Activated CD4-positive, alpha-beta T cell treated with anti-CD3 and anti-CD28 coated beads for 36 hours (primary cell): Measurements from ENCODE around the gene RIPK1. TPM values are rescaled to one million over a fixed set of nuclear protein-coding genes. Genes with fewer than 3 reads are reported as not detected.
"Not testable (repeated sequence)": the region's sequence is repeated elsewhere in the genome, so short reads cannot be mapped to it uniquely, and the experiment has no call there.

Experiments used
- ATAC-seq: fragments of 200-7000 bp; cut with Tn5 transposase; one replicate; pipeline ENCODE4 v1.10.0; 2021; ENCODE audit warnings: mild to moderate bottlenecking, moderate library complexity
- CTCF ChIA-PET: fragments of 350-600 bp; sonication (Branson Sonifier 250); formaldehyde crosslinking; loops from one replicate; lab custom pipeline; 2021; ENCODE audit warnings: antibody characterized with exemption; lab: Charles Lee
- POLR2A ChIA-PET: fragments of 350-600 bp; sonication (Branson Sonifier 250); formaldehyde crosslinking; loops from one replicate; lab custom pipeline; 2021; ENCODE audit warnings: antibody characterized with exemption, inconsistent platforms; lab: Charles Lee
- DNase-seq: peaks from one replicate; pipeline ENCODE4 v3.0.0-alpha.2; 2020
- H3K27ac Mint-ChIP-seq: one replicate; pipeline ENCODE4 v1.8.0; 2021; ENCODE audit warnings: mixed read lengths
- H3K27me3 Mint-ChIP-seq: one replicate; pipeline ENCODE4 v1.8.0; 2021; ENCODE audit warnings: mixed read lengths
- H3K36me3 Mint-ChIP-seq: one replicate; pipeline ENCODE4 v1.8.0; 2021; ENCODE audit warnings: low read depth, mixed read lengths
- H3K4me1 Mint-ChIP-seq: one replicate; pipeline ENCODE4 v1.8.0; 2021; ENCODE audit warnings: mixed read lengths
- H3K4me3 Mint-ChIP-seq: one replicate; pipeline ENCODE4 v1.8.0; 2021; ENCODE audit warnings: mild to moderate bottlenecking, moderate library complexity, mixed read lengths
- H3K9me3 Mint-ChIP-seq: one replicate; pipeline ENCODE4 v1.8.0; 2021; ENCODE audit warnings: low read depth, mixed read lengths
- intact Hi-C, 2 experiments: fragments of 100-400 bp; cut with DNase I in 1 of 2; cut with micrococcal nuclease in 1 of 2; formaldehyde crosslinking; loops; one replicate each; pipeline versions ENCODE4 v1.14.2 to v1.15.1; 2022 to 2024; cut with DNase I, micrococcal nuclease
- total RNA-seq, 2 experiments: library from RNA; stranded (reverse); gene quantifications; one replicate each; pipeline ENCODE4 v1.2.3, GENCODE V29; 2021

RIPK1 gene
- total RNA-seq, 2 experiments from 2014 or later, result 17.4 to 19.3 TPM

DNA sequence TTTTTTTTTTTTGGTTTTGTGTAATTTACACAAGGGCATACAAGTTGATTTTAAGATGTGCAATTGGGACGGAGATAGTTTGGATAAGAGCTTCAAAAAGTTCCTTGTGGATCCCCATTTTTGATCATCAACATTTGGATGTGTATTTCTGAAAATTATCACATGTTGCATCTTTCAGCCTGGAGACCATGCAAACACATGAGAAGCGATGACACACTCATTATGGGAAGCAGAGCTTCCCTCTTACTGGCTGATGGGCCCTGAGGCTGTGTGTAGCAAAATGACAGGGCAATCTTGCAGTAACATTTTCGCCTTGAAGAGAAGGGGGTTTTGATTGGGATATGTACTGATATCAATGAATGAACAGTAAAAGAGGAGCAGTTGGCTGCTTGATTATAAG lies 22.0 kb upstream of the RIPK1 start:
- POLR2A ChIA-PET, result no interaction called here
- H3K9me3 Mint-ChIP-seq, result no peaks in the 10 kb centered on the region
- ATAC-seq (peak; percentile 70), DNase-seq (no peak)
- no peaks in the 10 kb centered on the region for H3K36me3 Mint-ChIP-seq
- H3K4me1 Mint-ChIP-seq, result no peaks in the 10 kb centered on the region
- intact Hi-C loops, result no loop called here
- no peak overlapping the region for H3K27ac Mint-ChIP-seq
- CTCF ChIA-PET, result interaction anchor here (1.0 kb wide), 1 partner anchor 13 kb away, joined by 3 read pairs; no protein-coding TSS in a partner anchor
- H3K4me3 Mint-ChIP-seq, result no peak overlapping the region
- H3K27me3 Mint-ChIP-seq, result no peaks in the 10 kb centered on the region

DNA sequence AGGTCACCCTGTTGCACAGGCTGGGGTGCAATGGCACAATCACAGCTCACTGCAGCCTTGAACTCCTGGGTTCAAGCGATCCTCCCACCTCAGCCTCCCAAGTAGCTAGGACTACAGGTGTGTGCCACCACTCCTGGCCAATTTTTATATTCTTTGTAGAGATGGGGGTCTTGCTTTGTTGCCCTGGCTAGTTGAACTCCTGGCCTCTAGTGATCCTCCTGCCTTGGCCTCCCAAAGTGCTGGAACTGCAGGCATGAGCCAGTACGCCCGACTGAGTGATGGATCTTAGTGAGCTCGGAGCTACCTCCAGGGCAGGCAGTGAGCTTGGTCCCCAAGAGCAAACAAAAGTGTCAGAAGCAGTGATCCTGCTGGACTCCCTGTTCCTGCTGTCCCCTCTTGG lies 20.3 kb upstream of the RIPK1 start:
- H3K27ac Mint-ChIP-seq, H3K9me3 Mint-ChIP-seq, H3K4me1 Mint-ChIP-seq, H3K27me3 Mint-ChIP-seq, intact Hi-C loops, POLR2A ChIA-PET, H3K4me3 Mint-ChIP-seq, H3K36me3 Mint-ChIP-seq, ATAC-seq, DNase-seq: not testable (repeated sequence)
- CTCF ChIA-PET, result interaction anchor here (2.6 kb wide), 1 partner anchor 9 kb away, joined by 9 read pairs; no protein-coding TSS in a partner anchor

DNA sequence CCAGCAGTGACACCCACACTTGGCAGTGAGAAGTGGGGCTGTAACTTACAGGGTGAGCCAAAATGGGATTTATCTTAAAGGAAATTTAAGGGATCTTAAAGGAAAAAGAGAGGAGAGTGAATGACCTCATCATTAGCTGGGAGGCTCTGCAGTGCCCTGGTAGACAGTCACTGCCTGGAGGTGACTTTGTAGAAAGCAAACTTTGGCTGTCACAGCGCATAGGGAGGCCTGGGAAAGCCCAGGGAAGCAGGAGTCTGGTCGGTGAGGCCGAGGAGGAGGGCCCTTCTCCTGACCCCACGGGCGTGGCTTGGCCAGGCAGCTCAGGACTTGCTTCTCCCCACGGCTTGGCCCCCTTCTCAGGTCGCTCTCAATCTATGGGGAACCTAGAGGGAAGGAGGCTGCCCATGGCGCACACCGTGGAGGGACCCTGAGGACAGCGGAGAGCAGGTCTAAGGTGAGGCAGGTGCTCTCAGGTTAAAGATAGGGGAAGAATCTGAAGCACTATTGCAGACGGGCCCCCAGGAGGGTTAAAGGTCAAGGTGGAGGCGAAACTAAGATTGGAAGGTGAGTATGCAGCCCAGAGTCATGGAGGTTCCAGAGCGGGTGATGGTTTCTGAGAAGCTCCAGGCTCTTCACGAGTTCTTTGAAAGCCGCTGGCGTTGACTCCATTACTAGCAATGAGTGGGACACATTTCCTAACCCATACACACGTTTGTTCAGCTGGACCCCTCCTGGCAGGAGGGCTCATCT lies 15.6 kb upstream of the RIPK1 start:
- ChIA-PET POLR2A (no interaction called here), CTCF (interaction anchor here (0.9 to 2.5 kb wide), 7 partner anchors 14 to 302 kb away, joined by 3 to 12 read pairs (median 5); partner anchors contain the start of genes MYLK4, NQO2 and RIPK1)
- Mint-ChIP-seq H3K27me3 (no peaks in the 10 kb centered on the region), H3K4me3 (peak overlapping the region; percentile 69), H3K4me1 (peaks cover 15% of the 10 kb centered on the region), H3K9me3 (no peaks in the 10 kb centered on the region), H3K27ac (no peak overlapping the region), H3K36me3 (no peaks in the 10 kb centered on the region)
- intact Hi-C loops, result loop anchor here (1.0 to 5.0 kb wide), 5 partner anchors 16 to 285 kb away; partner anchors contain the start of genes NQO2 (in 2 of the 2), RIPK1 (in 1 of the 2) and WRNIP1 (in 1 of the 2)
- no peak for ATAC-seq
- no peak for DNase-seq

DNA sequence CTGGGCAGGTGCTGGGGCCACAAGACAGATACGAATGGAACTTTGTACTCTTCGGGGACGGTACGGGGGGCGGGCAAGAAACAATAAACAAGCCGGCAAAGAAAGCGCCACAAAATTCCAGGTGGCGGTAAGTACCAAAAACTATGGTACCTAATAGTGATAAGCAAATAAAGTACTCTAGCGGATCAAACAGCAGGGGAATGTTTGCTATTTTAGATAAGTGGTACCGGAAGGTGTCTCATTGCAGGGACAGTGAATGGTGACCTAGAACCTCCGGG lies 15.1 kb upstream of the RIPK1 start:
- ChIA-PET CTCF (interaction anchor here (0.8 to 2.5 kb wide), 9 partner anchors 14 to 303 kb away, joined by 3 to 12 read pairs (median 5); partner anchors contain the start of genes MYLK4, NQO2 and RIPK1), POLR2A (interaction anchor here (1.0 kb wide), 1 partner anchor 207 kb away, joined by 3 read pairs; no protein-coding TSS in a partner anchor)
- no peak for DNase-seq
- Mint-ChIP-seq H3K36me3 (no peaks in the 10 kb centered on the region), H3K4me3 (peak overlapping the region; percentile 69), H3K4me1 (peaks cover 15% of the 10 kb centered on the region), H3K9me3 (no peaks in the 10 kb centered on the region), H3K27me3 (no peaks in the 10 kb centered on the region), H3K27ac (no peak overlapping the region)
- ATAC-seq, result no peak
- intact Hi-C loops, result loop anchor here (1.0 to 5.0 kb wide), 5 partner anchors 15 to 286 kb away; partner anchors contain the start of genes NQO2 (in 2 of the 2), RIPK1 (in 1 of the 2) and WRNIP1 (in 1 of the 2)

DNA sequence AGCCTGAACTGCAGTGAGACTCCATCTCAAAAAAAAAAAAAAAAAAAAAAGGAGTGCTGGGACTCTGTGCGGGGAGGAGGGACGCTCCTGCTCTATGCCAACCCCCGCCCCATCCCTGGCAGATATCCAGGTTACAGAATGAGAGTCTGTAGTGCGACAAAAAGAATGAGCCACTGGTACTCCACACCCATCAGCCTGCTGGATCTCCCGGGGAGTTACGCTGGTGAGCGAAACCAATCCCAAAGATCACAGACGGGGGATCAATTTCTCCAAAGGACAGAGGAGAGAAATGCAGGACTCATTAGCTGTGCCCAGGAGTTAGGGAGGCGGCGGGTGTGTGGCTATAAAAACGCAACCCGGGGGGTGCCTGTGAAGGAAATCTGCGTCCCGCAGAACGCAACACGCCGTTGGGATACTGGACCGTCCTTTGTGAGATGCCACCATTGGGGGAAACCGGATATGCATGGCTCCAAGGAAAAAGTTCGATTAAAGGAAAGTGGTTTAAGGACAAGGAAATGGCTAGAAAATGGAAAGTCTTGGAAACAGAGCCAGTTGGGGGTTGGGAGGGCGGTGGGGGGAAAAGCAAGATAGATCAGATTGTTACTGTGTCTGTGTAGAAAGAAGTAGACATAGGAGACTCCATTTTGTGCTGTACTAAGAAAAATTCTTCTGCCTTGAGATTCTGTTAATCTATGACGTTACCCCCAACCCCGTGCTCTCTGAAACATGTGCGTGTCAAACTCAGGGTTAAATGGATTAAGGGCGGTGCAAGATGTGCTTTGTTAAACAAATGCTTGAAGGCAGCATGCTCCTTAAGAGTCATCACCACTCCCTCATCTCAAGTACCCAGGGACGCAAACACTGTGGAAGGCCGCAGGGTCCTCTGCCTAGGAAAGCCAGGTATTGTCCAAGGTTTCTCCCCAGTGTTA lies 13.8 kb upstream of the RIPK1 start:
- peak overlapping the region; percentile 11 for H3K27ac Mint-ChIP-seq
- not testable (repeated sequence) for H3K27me3 Mint-ChIP-seq, ATAC-seq, H3K36me3 Mint-ChIP-seq, H3K9me3 Mint-ChIP-seq, DNase-seq
- POLR2A ChIA-PET, result interaction anchor here (1.0 kb wide), 1 partner anchor 208 kb away, joined by 3 read pairs; no protein-coding TSS in a partner anchor
- intact Hi-C loops, result loop anchor here (1.0 to 5.0 kb wide), 6 partner anchors 207 to 316 kb away; partner anchors contain the start of gene WRNIP1 (in 1 of the 2)
- CTCF ChIA-PET, result interaction anchor here (0.7 to 2.5 kb wide), 5 partner anchors 16 to 1345 kb away, joined by 3 to 12 read pairs (median 8); no protein-coding TSS in a partner anchor
- peak overlapping the region; percentile 69 for H3K4me3 Mint-ChIP-seq
- H3K4me1 Mint-ChIP-seq, result peaks cover 20% of the 10 kb centered on the region

DNA sequence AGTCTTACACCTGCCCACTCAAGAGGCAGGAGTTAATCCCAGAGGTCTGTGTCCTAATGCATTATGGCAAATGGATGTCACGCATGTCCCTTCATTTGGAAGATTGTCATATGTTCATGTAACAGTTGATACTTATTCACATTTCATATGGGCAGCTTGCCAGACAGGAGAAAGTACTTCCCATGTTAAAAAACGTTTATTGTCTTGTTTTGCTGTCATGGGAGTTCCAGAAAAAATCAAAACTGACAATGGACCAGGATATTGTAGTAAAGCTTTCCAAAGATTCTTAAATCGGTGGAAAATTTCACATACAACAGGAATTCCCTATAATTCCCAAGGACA lies 13.2 kb upstream of the RIPK1 start:
- POLR2A ChIA-PET, H3K27ac Mint-ChIP-seq, ATAC-seq, CTCF ChIA-PET, H3K36me3 Mint-ChIP-seq, H3K4me3 Mint-ChIP-seq, DNase-seq, H3K27me3 Mint-ChIP-seq, H3K9me3 Mint-ChIP-seq: not testable (repeated sequence)
- H3K4me1 Mint-ChIP-seq, result peaks cover 22% of the 10 kb centered on the region
- intact Hi-C loops, result loop anchor here (1.0 to 5.0 kb wide), 5 partner anchors 208 to 317 kb away; no protein-coding TSS in a partner anchor

DNA sequence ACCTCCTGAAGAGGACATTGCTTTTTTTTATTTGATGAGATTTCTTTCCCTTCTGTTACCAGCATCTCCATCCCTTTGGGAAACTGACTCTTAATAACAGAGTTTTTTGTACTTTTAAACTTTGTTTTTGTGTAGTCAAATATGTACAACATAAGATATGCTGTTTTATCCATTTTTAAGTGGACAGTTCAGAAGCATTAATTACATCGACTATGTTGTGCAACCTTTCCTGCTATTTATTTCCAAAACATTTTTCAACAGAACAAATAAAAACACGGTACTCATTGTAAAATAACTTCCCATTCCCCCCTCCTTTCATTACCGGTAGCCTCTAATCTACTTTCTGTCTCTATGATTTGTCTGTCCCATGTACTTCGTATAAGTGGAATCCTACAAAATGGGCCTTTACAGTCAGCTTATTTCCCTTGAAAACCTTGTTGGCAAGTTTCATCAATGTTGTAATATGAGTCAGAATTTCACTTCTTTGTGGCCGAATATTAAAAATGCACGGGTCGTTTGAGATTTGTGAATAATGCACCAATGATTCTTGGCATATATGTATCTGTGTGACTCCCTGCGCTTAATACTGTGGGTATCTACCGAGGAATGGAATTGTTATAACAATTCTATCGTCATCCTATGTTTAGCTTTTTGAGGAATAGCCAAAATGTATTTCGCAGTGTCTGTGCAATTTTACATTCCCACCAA lies 11.1 kb upstream of the RIPK1 start:
- ATAC-seq, result no peak
- ChIA-PET POLR2A (no interaction called here), CTCF (interaction anchor here (0.5 to 5.1 kb wide), 11 partner anchors 10 to 739 kb away, joined by 3 to 36 read pairs (median 3); partner anchors contain the start of genes NQO2 and RIPK1)
- DNase-seq, result no peak
- H3K36me3 Mint-ChIP-seq, result no peaks in the 10 kb centered on the region
- H3K4me3 Mint-ChIP-seq, result no peak overlapping the region
- H3K27me3 Mint-ChIP-seq, result no peaks in the 10 kb centered on the region
- H3K4me1 Mint-ChIP-seq, result peaks cover 22% of the 10 kb centered on the region
- H3K27ac Mint-ChIP-seq, result no peak overlapping the region
- intact Hi-C loops, result loop anchor here in 1 of 2 experiments (5.0 kb wide), 2 partner anchors 210 to 265 kb away; no protein-coding TSS in a partner anchor
- no peaks in the 10 kb centered on the region for H3K9me3 Mint-ChIP-seq

DNA sequence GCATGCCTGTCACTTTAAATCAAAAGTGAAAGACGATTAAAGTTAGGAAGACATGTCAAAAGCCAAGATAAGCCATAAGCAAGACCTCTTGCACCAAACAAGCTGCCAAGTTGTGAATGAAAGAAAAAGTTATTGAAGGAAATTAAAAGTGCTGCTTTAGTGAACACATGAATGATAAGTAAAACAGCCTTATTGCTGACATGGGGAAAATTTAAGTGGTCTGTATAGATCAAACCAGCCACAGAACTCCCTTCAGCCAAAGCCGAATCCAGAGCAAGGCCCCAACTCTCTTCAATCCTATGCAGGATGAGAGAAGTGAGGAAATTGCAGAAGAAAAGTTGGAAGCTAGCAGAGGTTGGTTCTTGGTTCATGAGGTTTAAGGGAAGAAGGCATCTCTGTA lies 9.3 kb upstream of the RIPK1 start:
- no peak for DNase-seq
- CTCF ChIA-PET, result interaction anchor here (1.0 to 5.1 kb wide), 5 partner anchors 8 to 71 kb away, joined by 3 to 36 read pairs (median 6); partner anchors contain the start of genes NQO2 and RIPK1
- intact Hi-C loops, result loop anchor here in 1 of 2 experiments (5.0 kb wide), 2 partner anchors 212 to 267 kb away; no protein-coding TSS in a partner anchor
- Mint-ChIP-seq H3K9me3 (no peaks in the 10 kb centered on the region), H3K4me1 (peaks cover 18% of the 10 kb centered on the region), H3K36me3 (no peaks in the 10 kb centered on the region), H3K4me3 (no peak overlapping the region), H3K27me3 (no peaks in the 10 kb centered on the region), H3K27ac (no peak overlapping the region)
- ATAC-seq, result no peak
- POLR2A ChIA-PET, result interaction anchor here (0.7 kb wide), 1 partner anchor 59 kb away, joined by 4 read pairs; the partner anchor contains the start of gene BPHL

DNA sequence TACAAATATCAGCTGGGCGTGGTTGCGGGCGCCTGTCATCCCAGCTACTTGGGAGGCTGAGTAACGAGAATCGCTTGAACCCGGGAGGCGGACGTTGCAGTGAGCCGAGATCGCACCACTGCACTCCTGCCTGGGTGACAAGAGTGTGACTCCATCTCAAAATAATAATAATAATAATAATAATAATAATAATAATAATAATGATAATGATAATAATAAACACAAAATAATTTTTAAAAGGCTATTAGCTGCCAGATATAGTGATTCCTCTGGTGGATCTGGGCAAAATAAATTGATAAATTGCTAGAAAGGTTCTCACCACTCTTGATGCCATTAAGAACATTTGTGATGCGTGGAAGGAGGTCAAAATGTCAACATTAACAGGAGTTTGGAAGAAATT lies 8.2 kb upstream of the RIPK1 start:
- H3K36me3 Mint-ChIP-seq, H3K27me3 Mint-ChIP-seq, H3K4me3 Mint-ChIP-seq, DNase-seq, H3K9me3 Mint-ChIP-seq, POLR2A ChIA-PET, ATAC-seq, H3K27ac Mint-ChIP-seq: not testable (repeated sequence)
- intact Hi-C loops, result loop anchor here in 1 of 2 experiments (5.0 kb wide), 1 partner anchor 1077 kb away; the partner anchor contains the start of gene ECI2
- H3K4me1 Mint-ChIP-seq, result peaks cover 16% of the 10 kb centered on the region
- CTCF ChIA-PET, result interaction anchor here (0.9 to 5.1 kb wide), 4 partner anchors 7 to 182 kb away, joined by 3 to 36 read pairs (median 7); partner anchors contain the start of genes NQO2 and RIPK1

DNA sequence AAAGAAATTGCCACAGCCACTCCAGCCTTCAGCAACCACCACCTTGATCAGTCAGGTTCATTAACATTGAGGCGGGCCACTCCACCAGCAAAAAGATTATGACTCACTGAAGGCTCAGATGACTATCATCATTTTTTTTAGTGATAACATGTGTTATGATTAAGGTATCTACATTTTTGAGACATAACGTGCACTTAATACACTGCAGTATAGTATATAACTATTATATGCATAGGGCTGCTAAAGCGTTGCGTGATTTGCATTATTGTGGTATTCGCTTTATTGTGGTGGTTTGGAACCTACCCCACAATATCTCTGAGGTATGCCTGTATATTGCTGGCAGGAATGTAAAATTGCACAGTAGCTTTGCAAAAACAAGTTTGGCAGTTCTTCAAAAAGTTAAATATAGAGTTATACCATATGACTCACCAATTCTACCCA lies 6.8 kb upstream of the RIPK1 start:
- peak; percentile 11 for ATAC-seq
- POLR2A ChIA-PET, result interaction anchor here (0.6 kb wide), 1 partner anchor 17 kb away, joined by 3 read pairs; no protein-coding TSS in a partner anchor
- no peaks in the 10 kb centered on the region for H3K27me3 Mint-ChIP-seq

More for the DNA sequence above, 6.8 kb upstream of the RIPK1 start:
- intact Hi-C loops, result loop anchor here in 1 of 2 experiments (5.0 kb wide), 1 partner anchor 1076 kb away; the partner anchor contains the start of gene ECI2
- no peak overlapping the region for H3K27ac Mint-ChIP-seq
- no peaks in the 10 kb centered on the region for H3K9me3 Mint-ChIP-seq
- H3K36me3 Mint-ChIP-seq, result no peaks in the 10 kb centered on the region
- peaks cover 25% of the 10 kb centered on the region for H3K4me1 Mint-ChIP-seq
- peak; percentile 39 for DNase-seq
- CTCF ChIA-PET, result interaction anchor here (0.6 to 0.7 kb wide), 3 partner anchors 121 to 294 kb away, joined by 3 read pairs; no protein-coding TSS in a partner anchor
- no peak overlapping the region for H3K4me3 Mint-ChIP-seq
